HG03097 (cell line): Measurements from ENCODE around the gene E2F6.
"Not testable (repeated sequence)": the region's sequence is repeated elsewhere in the genome, so short reads cannot be mapped to it uniquely, and the experiment has no call there.

ENCODE experiments used
- ATAC-seq: cut with Tn5 transposase; IDR thresholded peaks from one replicate; pipeline ENCODE4 v1.9.1; 2021; ENCODE audit not compliant: unreplicated experiment, low FRiP score

Gene E2F6

GRCh38 chr2:11417946-11418585 is 47.9 kb downstream of the E2F6 start:
- ATAC-seq, result no peak

- ATAC-seq, result no peak
Measured at GRCh38 chr2:11416931-11417330, 49.0 kb downstream of the E2F6 start.

GRCh38 chr2:11416186-11416585 is 49.8 kb downstream of the E2F6 start:
- ATAC-seq, result no peak

- no peak for ATAC-seq
Measured at GRCh38 chr2:11414372-11415124, 51.4 kb downstream of the E2F6 start.

- no peak for ATAC-seq
Measured at GRCh38 chr2:11412449-11412810, 53.5 kb downstream of the E2F6 start.

- ATAC-seq, result no peak
Measured at GRCh38 chr2:11411768-11412448, 54.1 kb downstream of the E2F6 start.

- no peak for ATAC-seq
Measured at GRCh38 chr2:11411244-11411643, 54.7 kb downstream of the E2F6 start.

GRCh38 chr2:11410101-11410500 is 55.9 kb downstream of the E2F6 start:
- no peak for ATAC-seq

- ATAC-seq, result no peak
Measured at GRCh38 chr2:11409572-11409959, 56.4 kb downstream of the E2F6 start.

- ATAC-seq, result no peak
Measured at GRCh38 chr2:11408959-11409571, 56.9 kb downstream of the E2F6 start.

GRCh38 chr2:11407413-11407812 is 58.5 kb downstream of the E2F6 start:
- ATAC-seq, result no peak

GRCh38 chr2:11406958-11407381 is 59.0 kb downstream of the E2F6 start:
- ATAC-seq, result no peak

- ATAC-seq, result no peak
Measured at GRCh38 chr2:11406267-11406957, 59.5 kb downstream of the E2F6 start.

GRCh38 chr2:11405599-11406266 is 60.2 kb downstream of the E2F6 start:
- ATAC-seq, result no peak

GRCh38 chr2:11405074-11405406 is 60.9 kb downstream of the E2F6 start:
- ATAC-seq, result not testable (repeated sequence)

GRCh38 chr2:11404376-11405073 is 61.4 kb downstream of the E2F6 start:
- ATAC-seq, result no peak

GRCh38 chr2:11402436-11402835 is 63.5 kb downstream of the E2F6 start:
- no peak for ATAC-seq

- ATAC-seq, result no peak
Measured at GRCh38 chr2:11399438-11399762, 66.6 kb downstream of the E2F6 start.

- no peak for ATAC-seq
Measured at GRCh38 chr2:11398750-11399437, 67.1 kb downstream of the E2F6 start.
